Kidney tubule cell (primary cell): ENCODE data around the gene ATXN7L1.
"Not testable (repeated sequence)": the region's sequence is repeated elsewhere in the genome, so short reads cannot be mapped to it uniquely, and the experiment has no call there.

Experiments used
- DNase-seq: peaks from one replicate; pipeline ENCODE4 v3.0.0-alpha.2; 2018; ENCODE audit warnings: low spot score

Gene ATXN7L1

GRCh38 chr7:105860793-105861192 is 15.6 kb downstream of the ATXN7L1 start:
- no peak for DNase-seq

GRCh38 chr7:105857009-105857952 is 19.1 kb downstream of the ATXN7L1 start:
- peak; percentile 22 for DNase-seq

- DNase-seq, result no peak
These were observed 21.9 kb downstream of the ATXN7L1 start for GRCh38 chr7:105854498-105854897.

GRCh38 chr7:105853931-105854419 is 22.4 kb downstream of the ATXN7L1 start:
- DNase-seq, result no peak

- DNase-seq, result no peak
These were observed 25.3 kb downstream of the ATXN7L1 start for GRCh38 chr7:105851064-105851463.

- peak; percentile 80 for DNase-seq
These were observed 27.1 kb downstream of the ATXN7L1 start for GRCh38 chr7:105849122-105849855.

- no peak for DNase-seq
These were observed 30.0 kb downstream of the ATXN7L1 start for GRCh38 chr7:105846404-105846803.

GRCh38 chr7:105844681-105845080 is 31.7 kb downstream of the ATXN7L1 start:
- not testable (repeated sequence) for DNase-seq

GRCh38 chr7:105841866-105842265 is 34.5 kb downstream of the ATXN7L1 start:
- DNase-seq, result no peak

GRCh38 chr7:105840981-105841749 is 35.2 kb downstream of the ATXN7L1 start:
- no peak for DNase-seq

GRCh38 chr7:105839266-105839665 is 37.1 kb downstream of the ATXN7L1 start:
- no peak for DNase-seq

GRCh38 chr7:105838627-105839231 is 37.7 kb downstream of the ATXN7L1 start:
- DNase-seq, result peak; percentile 56

GRCh38 chr7:105837765-105838626 is 38.4 kb downstream of the ATXN7L1 start:
- no peak for DNase-seq

GRCh38 chr7:105835441-105835840 is 41.0 kb downstream of the ATXN7L1 start:
- DNase-seq, result no peak

GRCh38 chr7:105831824-105832535 is 44.4 kb downstream of the ATXN7L1 start:
- DNase-seq, result no peak

GRCh38 chr7:105831302-105831620 is 45.1 kb downstream of the ATXN7L1 start:
- no peak for DNase-seq

GRCh38 chr7:105830405-105831301 is 45.7 kb downstream of the ATXN7L1 start:
- peak; percentile 93 for DNase-seq

- no peak for DNase-seq
These were observed 46.6 kb downstream of the ATXN7L1 start for GRCh38 chr7:105829681-105830322.

GRCh38 chr7:105828141-105828540 is 48.3 kb downstream of the ATXN7L1 start:
- no peak for DNase-seq
